Smooth muscle cell (in vitro differentiated cells): Measurements from ENCODE around the gene ETNPPL. TPM values are rescaled to one million over a fixed set of nuclear protein-coding genes. Genes with fewer than 3 reads are reported as not detected.

Experiments
- DNase-seq: peaks from one replicate; lab custom pipeline; 2025; ENCODE audit not compliant: unreplicated experiment; lab: John Stamatoyannopoulos, UW
- H2AFZ ChIP-seq: fragments of 200-600 bp; sonication (generic); 2 replicates; pipeline ENCODE4 v1.6.0; 2016; ENCODE audit warnings: antibody characterized with exemption, low read depth, mild to moderate bottlenecking
- H3F3A ChIP-seq: fragments of 200-600 bp; sonication (generic); 2 replicates; pipeline ENCODE4 v1.6.0; 2017; ENCODE audit warnings: antibody characterized with exemption, low read depth
- H3K27ac ChIP-seq: fragments of 200-600 bp; sonication (generic); 2 replicates; pipeline ENCODE4 v1.5.1; 2016; ENCODE audit warnings: low read depth, mild to moderate bottlenecking
- H3K27me3 ChIP-seq: fragments of 200-600 bp; sonication (generic); 2 replicates; pipeline ENCODE4 v1.6.1; 2016; ENCODE audit warnings: low read depth, mild to moderate bottlenecking
- H3K36me3 ChIP-seq: fragments of 200-600 bp; sonication (generic); 2 replicates; pipeline ENCODE4 v1.5.1; 2016; ENCODE audit warnings: low read depth
- H3K4me1 ChIP-seq: fragments of 200-600 bp; sonication (generic); 2 replicates; pipeline ENCODE4 v1.5.1; 2016; ENCODE audit warnings: low read depth
- H3K4me2 ChIP-seq: fragments of 200-600 bp; sonication (generic); 2 replicates; pipeline ENCODE4 v1.6.0; 2016; ENCODE audit warnings: mild to moderate bottlenecking
- H3K4me3 ChIP-seq: fragments of 200-600 bp; sonication (generic); 2 replicates; pipeline ENCODE4 v1.5.1; 2016; ENCODE audit warnings: mild to moderate bottlenecking
- H3K79me2 ChIP-seq: fragments of 200-600 bp; sonication (generic); 2 replicates; pipeline ENCODE4 v1.6.0; 2016; ENCODE audit warnings: low read depth, mild to moderate bottlenecking
- H3K9ac ChIP-seq: fragments of 200-600 bp; sonication (generic); 2 replicates; pipeline ENCODE4 v1.6.0; 2016; ENCODE audit warnings: low read depth
- H3K9me3 ChIP-seq: fragments of 200-600 bp; sonication (generic); replicated peaks from 2 replicates; pipeline ENCODE4 v1.5.1; 2016; ENCODE audit warnings: low read depth
- H4K20me1 ChIP-seq: fragments of 200-600 bp; sonication (generic); 2 replicates; pipeline ENCODE4 v1.6.0; 2016; ENCODE audit warnings: low read depth
- WGBS: methylation state at CpG from one replicate; pipeline ENCODE4 v1.1.7; 2016; ENCODE audit warnings: low lambda C conversion rate; 5-methylcytosine and 5-hydroxymethylcytosine counted together
- polyA plus RNA-seq: library from polyadenylated mRNA; unstranded; fragments of >200 nt; fragmentation: Nextera tagmentation; extraction: Ambion mirVana; gene quantifications from 2 replicates; pipeline ENCODE4 v1.2.1, GENCODE V29; 2016
- total RNA-seq: library from RNA; depleted of rRNA; stranded (reverse); fragments of >200 nt; gene quantifications from 2 replicates; pipeline ENCODE4 v1.2.3, GENCODE V29; 2014
- TF ChIP-seq, protein P1 (sequence below): fragments of 200-600 bp; sonication (generic); IDR thresholded peaks from 2 replicates; pipeline ENCODE4 v1.5.1; 2017; ENCODE audit warnings: borderline replicate concordance, mild to moderate bottlenecking, antibody characterized with exemption; ENCODE audit not compliant: insufficient read depth, poor library complexity, severe bottlenecking

The ETNPPL gene
- total and polyA plus RNA-seq, 2 experiments from 2014 or later, result not detected

DNA sequence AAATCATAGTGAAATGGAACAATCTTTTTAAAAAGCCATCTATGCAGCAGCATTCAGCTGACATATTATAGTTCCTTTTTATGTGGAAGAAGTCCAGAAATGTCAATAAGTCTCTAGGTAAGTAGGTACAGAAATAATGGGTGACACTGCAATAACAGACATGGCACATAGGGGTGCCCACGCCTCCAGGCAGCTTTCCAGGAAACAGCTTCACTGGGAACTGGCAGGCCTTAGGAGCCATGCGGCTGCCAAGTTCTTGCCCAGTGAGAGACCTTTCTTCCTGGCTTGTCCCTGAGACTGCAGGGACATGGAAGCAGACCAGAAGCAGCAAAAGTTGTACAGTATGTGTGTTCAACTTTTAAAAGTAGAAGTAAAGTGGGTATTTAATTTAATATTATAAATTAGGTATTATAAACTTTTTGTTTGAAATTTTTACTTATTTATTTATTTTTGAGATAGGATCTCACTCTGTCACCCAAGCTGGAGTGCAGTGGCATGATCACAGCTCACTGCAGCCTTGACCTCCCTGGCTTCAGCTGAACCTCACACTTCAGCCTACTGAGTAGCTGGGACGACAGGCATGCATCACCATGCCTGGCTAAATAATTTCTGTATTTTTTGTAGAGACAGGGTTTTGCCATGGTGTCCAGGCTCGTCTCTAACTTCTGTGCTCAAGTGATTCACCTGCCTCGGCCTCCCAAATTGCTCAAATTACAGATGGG lies 12.1 kb upstream of the ETNPPL start:
- H4K20me1 ChIP-seq, result no peaks in the 10 kb centered on the region
- H3K4me2 ChIP-seq, result no peak overlapping the region
- no peak overlapping the region for H3K9ac ChIP-seq
- no peak overlapping the region for H3K27ac ChIP-seq
- DNase-seq, result no peak
- 90% methylated on average over 5 of the region's 5 CpGs for WGBS
- H3K27me3 ChIP-seq, result peaks cover 7% of the 10 kb centered on the region
- H2AFZ ChIP-seq, result no peak overlapping the region
- TF ChIP-seq, protein P1, sequence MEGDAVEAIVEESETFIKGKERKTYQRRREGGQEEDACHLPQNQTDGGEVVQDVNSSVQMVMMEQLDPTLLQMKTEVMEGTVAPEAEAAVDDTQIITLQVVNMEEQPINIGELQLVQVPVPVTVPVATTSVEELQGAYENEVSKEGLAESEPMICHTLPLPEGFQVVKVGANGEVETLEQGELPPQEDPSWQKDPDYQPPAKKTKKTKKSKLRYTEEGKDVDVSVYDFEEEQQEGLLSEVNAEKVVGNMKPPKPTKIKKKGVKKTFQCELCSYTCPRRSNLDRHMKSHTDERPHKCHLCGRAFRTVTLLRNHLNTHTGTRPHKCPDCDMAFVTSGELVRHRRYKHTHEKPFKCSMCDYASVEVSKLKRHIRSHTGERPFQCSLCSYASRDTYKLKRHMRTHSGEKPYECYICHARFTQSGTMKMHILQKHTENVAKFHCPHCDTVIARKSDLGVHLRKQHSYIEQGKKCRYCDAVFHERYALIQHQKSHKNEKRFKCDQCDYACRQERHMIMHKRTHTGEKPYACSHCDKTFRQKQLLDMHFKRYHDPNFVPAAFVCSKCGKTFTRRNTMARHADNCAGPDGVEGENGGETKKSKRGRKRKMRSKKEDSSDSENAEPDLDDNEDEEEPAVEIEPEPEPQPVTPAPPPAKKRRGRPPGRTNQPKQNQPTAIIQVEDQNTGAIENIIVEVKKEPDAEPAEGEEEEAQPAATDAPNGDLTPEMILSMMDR, result no peak
- H3K4me1 ChIP-seq, result no peaks in the 10 kb centered on the region
- no peaks in the 10 kb centered on the region for H3K36me3 ChIP-seq
- no peak overlapping the region for H3K4me3 ChIP-seq
- no peaks in the 10 kb centered on the region for H3K9me3 ChIP-seq
- H3F3A ChIP-seq, result no peaks in the 10 kb centered on the region
- no peaks in the 10 kb centered on the region for H3K79me2 ChIP-seq

DNA sequence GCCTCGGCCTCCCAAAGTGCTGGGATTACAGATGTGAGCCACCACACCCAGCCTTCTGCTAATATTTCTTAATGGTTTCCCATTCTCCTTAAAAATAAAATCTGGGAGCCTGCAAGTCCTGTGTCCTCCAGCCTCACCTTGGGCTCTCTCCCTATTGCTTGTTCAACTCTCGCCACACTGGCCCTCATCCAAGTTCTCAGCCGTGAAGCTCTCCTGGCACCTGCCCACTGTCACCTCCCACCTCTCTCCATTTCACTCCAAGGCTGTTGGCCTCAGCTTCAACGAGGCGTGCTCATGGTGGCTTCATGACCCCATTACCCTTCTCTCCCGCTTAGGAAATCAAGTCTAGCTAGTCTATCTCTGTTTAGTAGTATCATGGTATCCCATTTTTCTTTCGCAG lies 9.5 kb upstream of the ETNPPL start:
- Histone ChIP-seq H2AFZ (no peak overlapping the region), H3K79me2 (no peaks in the 10 kb centered on the region), H3K4me3 (no peak overlapping the region), H3K36me3 (no peaks in the 10 kb centered on the region), H3K4me2 (no peak overlapping the region), H3F3A (no peaks in the 10 kb centered on the region), H3K27me3 (no peaks in the 10 kb centered on the region), H3K4me1 (no peaks in the 10 kb centered on the region), H3K27ac (no peak overlapping the region), H3K9ac (no peak overlapping the region), H4K20me1 (no peaks in the 10 kb centered on the region), H3K9me3 (no peaks in the 10 kb centered on the region)
- WGBS, result 92% methylated on average over 7 of the region's 7 CpGs
- TF ChIP-seq, protein P1, result no peak
- no peak for DNase-seq

DNA sequence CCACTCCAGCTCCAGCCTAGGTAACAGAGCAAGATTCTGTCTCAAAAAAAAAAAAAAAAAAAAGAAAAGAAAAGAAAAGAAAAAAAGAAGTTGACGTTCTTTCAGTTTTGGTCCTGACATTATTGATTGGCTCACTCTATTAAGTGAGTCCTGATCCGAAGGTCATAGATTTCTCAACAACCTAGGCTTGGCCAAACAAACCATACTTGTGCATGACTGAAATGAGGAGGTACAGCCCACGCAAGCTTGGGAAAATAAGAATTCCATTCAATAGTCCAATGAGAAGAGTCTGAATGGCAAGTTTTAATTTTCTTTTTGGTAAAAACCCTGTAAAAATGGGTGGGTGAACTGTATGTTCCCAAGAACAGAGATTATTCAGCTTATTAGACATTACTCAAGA lies 3.2 kb upstream of the ETNPPL start:
- H3F3A ChIP-seq, result no peaks in the 10 kb centered on the region
- no peak overlapping the region for H3K4me2 ChIP-seq
- no peaks in the 10 kb centered on the region for H4K20me1 ChIP-seq
- DNase-seq, result no peak
- H3K36me3 ChIP-seq, result no peaks in the 10 kb centered on the region
- WGBS, result 94% methylated on average over 3 of the region's 3 CpGs
- TF ChIP-seq, protein P1, result no peak
- no peak overlapping the region for H3K27ac ChIP-seq
- H3K79me2 ChIP-seq, result no peaks in the 10 kb centered on the region
- no peaks in the 10 kb centered on the region for H3K9me3 ChIP-seq
- peaks cover 29% of the 10 kb centered on the region for H3K27me3 ChIP-seq
- no peaks in the 10 kb centered on the region for H3K4me1 ChIP-seq
- H3K4me3 ChIP-seq, result no peak overlapping the region
- no peak overlapping the region for H3K9ac ChIP-seq
- no peak overlapping the region for H2AFZ ChIP-seq

DNA sequence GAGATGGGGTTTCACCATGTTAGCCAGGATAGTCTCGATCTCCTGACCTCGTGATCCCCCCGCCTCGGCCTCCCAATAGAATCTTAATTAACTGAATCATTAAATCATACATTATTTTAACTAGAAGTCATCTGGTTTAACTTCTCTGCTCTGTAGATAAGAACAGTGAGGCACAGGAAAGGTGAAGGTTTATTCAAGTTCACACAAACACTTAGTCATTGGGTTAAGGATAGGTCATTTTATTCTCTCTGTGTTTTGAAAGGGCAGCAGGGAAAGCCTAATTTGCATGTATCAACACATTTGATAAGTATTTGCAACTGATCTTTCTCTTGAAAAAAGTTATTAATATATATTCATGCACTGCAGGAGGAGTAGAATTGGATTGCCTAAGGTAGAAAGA lies 1.1 kb upstream of the ETNPPL start:
- Histone ChIP-seq H3K4me2 (no peak overlapping the region), H2AFZ (no peak overlapping the region), H3K4me3 (no peak overlapping the region), H4K20me1 (no peaks in the 10 kb centered on the region), H3K4me1 (no peaks in the 10 kb centered on the region), H3K9ac (no peak overlapping the region), H3K36me3 (no peaks in the 10 kb centered on the region), H3K27me3 (peaks cover 43% of the 10 kb centered on the region), H3K9me3 (no peaks in the 10 kb centered on the region), H3K27ac (no peak overlapping the region), H3K79me2 (no peaks in the 10 kb centered on the region), H3F3A (no peaks in the 10 kb centered on the region)
- TF ChIP-seq, protein P1, result no peak
- WGBS, result 93% methylated on average over 4 of the region's 4 CpGs
- no peak for DNase-seq
